ENCODE data around the gene OR2M5.

GRCh38 chr1:248183996-248184395 lies 39.0 kb downstream of the OR2M5 start:
- TF ChIP-seq POLR2A (conservative IDR thresholded peaks at IDR 0.05), result no peak
- no peak for TF ChIP-seq EP300 (IDR thresholded peaks at IDR 0.05; ENCODE audit: low read length)
- no peak for TF ChIP-seq CTCF (IDR thresholded peaks at IDR 0.05 in 2 of 3, conservative IDR thresholded peaks at IDR 0.05 in 1 of 3; ENCODE audit: insufficient read depth in 2 of 3, low read depth in 1 of 3, low read length in 3 of 3)
- TF ChIP-seq NR3C1 (CRISPR knock-in tag; IDR thresholded peaks at IDR 0.05), result no peak

All from K562 (cell line).